GM19324 (cell line): ENCODE measurements around the gene BABAM2.

Source experiments
- ATAC-seq: cut with Tn5 transposase; IDR thresholded peaks from one replicate; pipeline ENCODE4 v1.9.1; 2021; ENCODE audit warnings: mild to moderate bottlenecking, moderate library complexity; ENCODE audit not compliant: unreplicated experiment, low FRiP score

BABAM2 gene

GRCh38 chr2:28287256-28287915 is 396.9 kb downstream of the BABAM2 start:
- ATAC-seq, result no peak

- ATAC-seq, result no peak
These were observed 398.1 kb downstream of the BABAM2 start for GRCh38 chr2:28288620-28289019.

GRCh38 chr2:28291811-28292440 is 401.4 kb downstream of the BABAM2 start:
- no peak for ATAC-seq

- no peak for ATAC-seq
These were observed 402.0 kb downstream of the BABAM2 start for GRCh38 chr2:28292491-28292890.

GRCh38 chr2:28293416-28293815 is 402.9 kb downstream of the BABAM2 start:
- no peak for ATAC-seq

GRCh38 chr2:28294451-28294850 is 403.9 kb downstream of the BABAM2 start:
- ATAC-seq, result no peak

- no peak for ATAC-seq
These were observed 405.7 kb downstream of the BABAM2 start for GRCh38 chr2:28296243-28296642.

GRCh38 chr2:28296904-28297303 is 406.4 kb downstream of the BABAM2 start:
- ATAC-seq, result no peak

GRCh38 chr2:28297531-28297930 is 407.0 kb downstream of the BABAM2 start:
- ATAC-seq, result no peak

- ATAC-seq, result no peak
These were observed 407.9 kb downstream of the BABAM2 start for GRCh38 chr2:28298406-28298805.

GRCh38 chr2:28300485-28301341 is 410.2 kb downstream of the BABAM2 start:
- ATAC-seq, result no peak

GRCh38 chr2:28305202-28305601 is 414.7 kb downstream of the BABAM2 start:
- no peak for ATAC-seq

- no peak for ATAC-seq
These were observed 419.6 kb downstream of the BABAM2 start for GRCh38 chr2:28310107-28310506.

GRCh38 chr2:28311660-28312249 is 421.2 kb downstream of the BABAM2 start:
- ATAC-seq, result no peak

GRCh38 chr2:28312307-28313219 is 422.0 kb downstream of the BABAM2 start:
- no peak for ATAC-seq

GRCh38 chr2:28313220-28313784 is 422.8 kb downstream of the BABAM2 start:
- ATAC-seq, result no peak

- ATAC-seq, result no peak
These were observed 424.4 kb downstream of the BABAM2 start for GRCh38 chr2:28314968-28315367.

- ATAC-seq, result no peak
These were observed 426.2 kb downstream of the BABAM2 start for GRCh38 chr2:28316546-28317335.

- no peak for ATAC-seq
These were observed 426.9 kb downstream of the BABAM2 start for GRCh38 chr2:28317390-28317789.
